GM08714 (cell line): ENCODE results near the gene SPRTN.

Experiments
- H3K4me3 ChIP-seq: fragments of 200-500 bp; sonication (Bioruptor generic); 2 replicates; pipeline ENCODE4 v1.5.1; 2014; ENCODE audit warnings: mild to moderate bottlenecking, low read length, inconsistent platforms
- ZNF274 ChIP-seq: IDR thresholded peaks from 2 replicates; pipeline ENCODE4 v1.6.1; 2012; ENCODE audit warnings: mild to moderate bottlenecking, low read depth, low read length

The SPRTN gene, protein sequence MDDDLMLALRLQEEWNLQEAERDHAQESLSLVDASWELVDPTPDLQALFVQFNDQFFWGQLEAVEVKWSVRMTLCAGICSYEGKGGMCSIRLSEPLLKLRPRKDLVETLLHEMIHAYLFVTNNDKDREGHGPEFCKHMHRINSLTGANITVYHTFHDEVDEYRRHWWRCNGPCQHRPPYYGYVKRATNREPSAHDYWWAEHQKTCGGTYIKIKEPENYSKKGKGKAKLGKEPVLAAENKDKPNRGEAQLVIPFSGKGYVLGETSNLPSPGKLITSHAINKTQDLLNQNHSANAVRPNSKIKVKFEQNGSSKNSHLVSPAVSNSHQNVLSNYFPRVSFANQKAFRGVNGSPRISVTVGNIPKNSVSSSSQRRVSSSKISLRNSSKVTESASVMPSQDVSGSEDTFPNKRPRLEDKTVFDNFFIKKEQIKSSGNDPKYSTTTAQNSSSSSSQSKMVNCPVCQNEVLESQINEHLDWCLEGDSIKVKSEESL

GRCh38 chr1:231338270-231339128 is at the start of gene SPRTN:
Gene SPRTN (plus strand): TSS chr1:231338293. CDS start chr1:231338384, 91 bp downstream.
- peak within 1 kb of the TSS; percentile 81 for H3K4me3 ChIP-seq
- TF ChIP-seq ZNF274 = no peak

DNA sequence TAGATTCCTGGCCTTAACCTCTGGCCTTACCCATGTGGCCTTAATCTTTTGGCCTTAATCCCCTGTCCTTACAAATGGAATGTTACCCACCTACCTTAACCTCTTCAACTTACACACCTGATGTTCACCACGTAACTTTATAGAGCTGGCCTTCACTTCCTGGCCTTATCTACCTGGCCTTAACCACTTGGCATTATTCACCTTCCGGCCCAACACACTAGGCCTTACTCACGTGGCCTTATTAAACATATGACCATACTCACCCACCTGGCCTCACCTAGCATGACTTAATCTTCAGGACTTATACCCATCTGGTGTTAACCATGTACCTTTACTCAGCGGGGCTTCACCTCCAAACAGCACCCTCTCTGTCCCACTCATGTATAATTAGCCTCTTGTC is 42.2 kb upstream of the SPRTN start:
- H3K4me3 ChIP-seq = no peak overlapping the region
- no peak for TF ChIP-seq ZNF274

DNA sequence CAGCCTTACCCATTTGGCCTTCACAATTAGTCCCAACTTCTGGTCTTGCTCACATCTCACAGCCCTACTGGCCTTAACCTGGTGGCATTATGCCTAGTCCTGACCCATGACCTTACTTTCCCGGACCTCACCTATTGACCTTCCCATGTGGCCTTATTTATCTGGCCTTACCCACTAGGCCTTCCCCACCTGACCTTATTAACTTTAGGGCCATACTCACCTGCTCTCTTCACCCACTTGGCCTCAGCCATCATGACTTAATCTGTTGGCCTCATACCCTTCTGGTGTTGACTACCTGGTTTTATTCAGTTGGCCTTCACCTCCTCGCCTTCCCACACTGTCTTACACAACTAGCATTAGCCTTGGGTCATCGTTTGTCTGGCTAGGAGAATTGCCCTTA is 36.1 kb upstream of the SPRTN start:
- no peak for TF ChIP-seq ZNF274
- no peak overlapping the region for H3K4me3 ChIP-seq

- no peak for TF ChIP-seq ZNF274
- no peak overlapping the region for H3K4me3 ChIP-seq
Observed at GRCh38 chr1:231310391-231310934, 27.6 kb upstream of the SPRTN start.

GRCh38 chr1:231311720-231312431 is 26.2 kb upstream of the SPRTN start:
- H3K4me3 ChIP-seq = no peak overlapping the region
- TF ChIP-seq ZNF274 = no peak

- no peak overlapping the region for H3K4me3 ChIP-seq
- no peak for TF ChIP-seq ZNF274
Observed at GRCh38 chr1:231312432-231312788, 25.7 kb upstream of the SPRTN start.

DNA sequence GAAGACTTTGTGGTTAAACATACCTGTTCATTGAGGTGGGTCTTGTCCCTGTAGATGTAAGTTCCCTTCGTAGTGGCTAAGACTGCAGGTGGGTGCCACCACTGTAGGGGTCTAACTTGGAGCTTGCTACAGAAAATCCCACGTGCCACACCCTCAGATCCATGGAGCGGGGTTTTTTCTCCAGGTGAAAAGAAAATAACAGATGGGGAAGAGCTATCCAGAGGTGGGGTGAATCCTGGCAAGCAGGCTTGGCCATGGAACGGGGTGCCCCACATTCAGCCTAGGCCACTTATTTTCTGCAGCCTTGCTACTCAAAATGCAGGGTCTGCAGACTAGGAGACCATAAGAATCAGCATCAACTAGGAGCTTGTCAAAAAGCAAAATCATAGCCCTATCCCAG is 24.4 kb upstream of the SPRTN start:
- TF ChIP-seq ZNF274 = no peak
- H3K4me3 ChIP-seq = no peak overlapping the region

DNA sequence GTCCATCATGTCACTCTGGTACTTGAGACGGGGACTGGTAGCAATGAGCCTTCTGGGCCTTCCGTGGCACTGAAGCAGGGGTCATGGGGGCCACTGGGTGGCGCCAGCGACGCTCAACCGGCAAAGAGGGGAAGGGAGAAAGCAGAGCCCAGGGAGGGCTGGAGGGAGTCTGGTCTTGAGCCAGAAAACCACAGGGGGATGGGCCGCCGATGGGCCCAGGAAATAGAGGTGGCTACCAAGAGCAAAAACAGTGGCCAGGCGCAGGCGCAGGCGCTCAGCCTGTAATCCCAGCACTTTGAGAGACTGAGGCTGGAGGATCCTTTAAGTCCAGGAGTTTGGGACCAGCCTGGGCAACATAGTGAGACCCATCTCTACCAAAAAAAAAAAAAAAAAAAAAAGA is 22.2 kb upstream of the SPRTN start:
- H3K4me3 ChIP-seq = no peak overlapping the region
- no peak for TF ChIP-seq ZNF274

DNA sequence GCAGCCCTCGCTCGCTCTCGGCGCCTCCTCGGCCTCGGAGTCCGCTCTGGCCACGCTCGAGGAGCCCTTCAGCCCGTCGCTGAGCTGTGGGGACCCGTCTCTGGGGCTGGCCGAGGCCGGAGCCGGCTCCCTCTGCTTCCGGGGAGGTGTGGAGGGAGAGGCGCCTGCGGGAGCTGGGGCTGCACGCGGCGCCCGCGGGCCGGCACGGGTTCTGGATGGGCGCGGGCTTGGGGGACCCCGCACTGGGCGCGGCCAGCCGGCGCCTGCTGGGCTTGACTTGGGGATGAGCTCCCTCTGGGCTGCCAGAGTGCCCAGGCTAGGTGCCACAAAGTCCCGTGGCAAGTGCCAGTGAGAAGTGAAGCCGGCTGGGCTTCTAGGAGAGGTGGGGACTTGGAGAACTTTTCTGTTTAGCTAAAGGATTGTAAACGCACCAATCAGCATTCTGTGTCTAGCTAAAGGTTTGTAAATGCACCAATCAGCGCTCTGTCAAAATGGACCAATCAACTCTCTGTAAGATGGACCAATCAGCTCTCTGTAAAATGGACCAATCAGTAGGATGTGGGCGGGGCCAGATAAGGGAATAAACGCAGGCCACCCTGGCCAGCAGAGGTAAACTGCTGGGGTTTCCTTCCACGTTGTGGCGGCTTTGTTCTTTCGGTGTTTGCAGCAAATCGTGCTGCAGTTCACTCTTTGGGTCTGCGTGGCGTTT is 20.6 kb upstream of the SPRTN start:
- no peak for TF ChIP-seq ZNF274
- no peak overlapping the region for H3K4me3 ChIP-seq

- no peak for TF ChIP-seq ZNF274
- no peak overlapping the region for H3K4me3 ChIP-seq
Observed at GRCh38 chr1:231318015-231318355, 20.1 kb upstream of the SPRTN start.

GRCh38 chr1:231318568-231318967 is 19.5 kb upstream of the SPRTN start:
- TF ChIP-seq ZNF274 = no peak
- H3K4me3 ChIP-seq = no peak overlapping the region

DNA sequence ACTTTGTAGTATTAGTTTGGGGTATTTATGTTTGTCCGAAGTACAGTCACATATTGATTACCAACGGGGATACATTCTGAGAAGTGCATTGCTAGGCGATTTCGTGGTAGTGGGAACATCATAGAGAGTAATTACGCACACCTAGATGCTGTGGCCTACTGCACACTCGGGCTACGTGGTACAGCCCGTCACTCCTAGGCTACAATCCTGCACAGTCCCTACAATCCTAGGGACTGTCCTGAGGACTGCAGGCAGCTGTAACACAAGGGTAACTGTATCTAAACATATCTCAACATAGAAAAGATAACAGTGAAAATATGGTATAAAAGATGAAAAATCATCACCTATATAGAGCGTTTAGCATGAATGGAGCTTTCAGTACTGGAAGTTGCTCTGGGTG is 19.0 kb upstream of the SPRTN start:
- no peak overlapping the region for H3K4me3 ChIP-seq
- TF ChIP-seq ZNF274 = no peak

GRCh38 chr1:231322880-231323530 is 15.1 kb upstream of the SPRTN start:
- TF ChIP-seq ZNF274 = no peak

DNA sequence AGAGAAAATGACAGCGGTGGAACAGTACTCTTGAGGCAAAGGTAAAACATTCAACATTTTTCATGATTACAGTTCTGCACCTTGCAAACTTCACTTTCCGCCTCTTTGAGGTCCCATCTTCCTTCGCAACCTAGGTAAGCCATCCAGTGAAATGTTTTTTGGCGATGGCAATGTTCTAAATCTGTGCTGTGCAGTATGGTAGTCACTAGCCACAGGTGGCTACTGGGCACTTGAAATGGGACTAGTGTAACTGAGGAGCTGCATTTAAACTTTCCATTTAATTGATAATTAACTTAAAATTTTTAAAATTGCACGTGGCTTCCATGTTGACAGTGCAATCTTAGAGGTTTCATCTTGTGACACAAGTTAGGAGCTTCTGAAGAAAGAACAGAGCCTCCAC is 13.4 kb upstream of the SPRTN start:
- H3K4me3 ChIP-seq = no peak overlapping the region
- no peak for TF ChIP-seq ZNF274

More at GRCh38 chr1:231322880-231323530, 15.1 kb upstream of the SPRTN start:
- no peak overlapping the region for H3K4me3 ChIP-seq
